Suprapubic skin (tissue), 4 donors: ENCODE measurements around the gene FOXD4. TPM values are rescaled to one million over a fixed set of nuclear protein-coding genes. Genes with fewer than 3 reads are reported as not detected.
"Not testable (repeated sequence)": the region's sequence is repeated elsewhere in the genome, so short reads cannot be mapped to it uniquely, and the experiment has no call there.

Source experiments
- DNase-seq, 2 donors: peaks; one replicate each; pipeline ENCODE4 v3.0.0-alpha.2; 2019; ENCODE audit warnings: low spot score in 2 of 2
- H3K27ac ChIP-seq: fragments of 200-600 bp; sonication (generic); one replicate; pipeline ENCODE4 v1.5.1; 2019
- H3K27me3 ChIP-seq: fragments of 200-600 bp; sonication (generic); one replicate; pipeline ENCODE4 v1.5.1; 2019
- H3K36me3 ChIP-seq: fragments of 200-600 bp; sonication (generic); one replicate; pipeline ENCODE4 v1.5.1; 2019
- H3K4me1 ChIP-seq: fragments of 200-600 bp; sonication (generic); one replicate; pipeline ENCODE4 v1.5.1; 2019
- H3K4me3 ChIP-seq: fragments of 200-600 bp; sonication (generic); one replicate; pipeline ENCODE4 v1.5.1; 2019; ENCODE audit warnings: mild to moderate bottlenecking
- H3K9me3 ChIP-seq: fragments of 200-600 bp; sonication (generic); one replicate; pipeline ENCODE4 v1.5.1; 2019
- WGBS: methylation state at CpG from one replicate; pipeline ENCODE4 v1.1.5; 2018; 5-methylcytosine and 5-hydroxymethylcytosine counted together
- total RNA-seq, 4 donors: library from RNA; depleted of rRNA; stranded (reverse); fragments of >200 nt; gene quantifications; one replicate each; pipeline ENCODE4 v1.1.0, GENCODE V29; 2016

The FOXD4 gene
- total RNA-seq, 4 donors from 2014 or later = not detected

DNA sequence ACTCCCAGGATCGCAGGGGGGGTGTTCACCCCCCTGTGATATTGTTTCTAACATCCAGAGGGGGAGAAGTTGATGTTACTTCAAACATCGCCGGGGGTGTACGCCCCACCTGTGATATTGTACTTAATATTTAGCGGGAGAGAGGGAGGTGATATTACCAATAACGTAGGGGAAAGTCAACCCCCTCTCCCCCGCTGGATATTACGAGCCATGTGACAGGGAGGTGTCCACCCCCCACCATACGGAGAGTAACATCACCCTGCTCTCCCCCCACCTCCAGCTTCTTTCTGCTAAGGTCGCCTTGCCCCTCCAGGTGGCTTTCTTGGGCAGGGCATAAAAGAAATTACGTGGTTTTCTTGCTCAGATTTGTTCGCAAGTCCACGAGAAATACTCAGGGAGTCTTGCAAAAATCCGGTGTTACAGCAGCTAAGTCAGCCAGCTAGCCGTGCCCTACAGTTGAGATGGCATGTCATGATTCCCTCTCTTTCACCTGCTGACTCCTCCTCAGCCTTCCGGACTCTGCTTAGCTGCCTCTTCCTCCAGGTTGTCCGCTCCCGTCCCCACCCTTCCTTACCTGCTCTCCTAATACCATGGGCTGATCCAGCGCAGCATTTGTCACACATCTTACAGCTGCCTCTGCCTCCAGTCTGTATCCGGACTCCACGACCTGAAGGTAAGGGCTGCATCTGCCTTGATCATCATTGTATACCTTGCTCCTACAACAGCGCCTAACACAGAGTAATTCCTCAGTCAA is 9.3 kb downstream of the FOXD4 start:
- WGBS = 18% methylated on average over 8 of the region's 22 CpGs
- peaks cover 68% of the 10 kb centered on the region for H3K27me3 ChIP-seq
- H3K4me1 ChIP-seq = peaks cover 12% of the 10 kb centered on the region
- DNase-seq, H3K27ac ChIP-seq, H3K36me3 ChIP-seq, H3K4me3 ChIP-seq, H3K9me3 ChIP-seq: not testable (repeated sequence)

DNA sequence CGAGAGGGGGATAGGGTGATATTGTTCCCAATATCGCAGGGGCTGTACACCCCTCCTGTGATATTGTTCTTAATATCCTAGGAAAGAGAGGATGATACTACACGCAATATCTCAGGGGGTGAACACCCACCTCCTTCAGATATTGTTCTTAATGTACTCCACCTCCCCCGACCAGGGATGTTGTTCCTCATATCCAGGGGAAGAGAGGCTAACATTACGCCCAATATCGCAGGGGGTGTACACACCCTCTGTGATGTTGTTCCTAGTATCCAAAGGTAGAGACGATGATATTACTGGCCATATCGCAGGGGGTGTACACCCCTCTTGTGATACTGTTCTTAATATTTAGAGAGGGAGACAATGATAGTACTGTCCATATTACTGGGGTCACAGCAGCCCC is 12.2 kb downstream of the FOXD4 start:
- peaks cover 48% of the 10 kb centered on the region for H3K27me3 ChIP-seq
- H3K4me3 ChIP-seq = not testable (repeated sequence)

DNA sequence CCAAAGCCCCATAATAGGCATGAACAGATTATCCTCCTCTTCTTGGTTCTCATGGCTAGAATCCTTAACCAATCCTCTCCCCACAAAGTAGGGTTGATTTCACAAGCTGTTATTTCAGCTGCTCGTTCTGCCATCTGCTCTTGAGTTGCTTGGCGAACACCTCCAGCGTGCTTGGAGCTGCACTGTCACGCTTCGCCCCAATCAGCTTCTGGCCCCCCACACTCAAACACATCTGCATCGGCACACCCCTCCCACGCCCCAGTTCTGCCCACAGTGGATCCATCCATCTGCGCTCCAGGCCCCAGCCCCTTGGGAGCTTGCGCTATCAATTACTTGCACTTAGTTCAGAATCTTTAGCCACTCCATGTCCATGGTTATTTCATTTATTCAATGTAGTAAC is 17.8 kb downstream of the FOXD4 start:
- not testable (repeated sequence) for H3K27ac ChIP-seq, H3K9me3 ChIP-seq, H3K4me3 ChIP-seq, H3K36me3 ChIP-seq, H3K27me3 ChIP-seq, DNase-seq, H3K4me1 ChIP-seq
- WGBS = no CpG with 5 or more reads among the region's 9 CpGs

More for the DNA sequence above, 12.2 kb downstream of the FOXD4 start:
- H3K9me3 ChIP-seq, DNase-seq, H3K27ac ChIP-seq, H3K4me1 ChIP-seq, H3K36me3 ChIP-seq: not testable (repeated sequence)
- WGBS = 95% methylated on average over 8 of the region's 8 CpGs

DNA sequence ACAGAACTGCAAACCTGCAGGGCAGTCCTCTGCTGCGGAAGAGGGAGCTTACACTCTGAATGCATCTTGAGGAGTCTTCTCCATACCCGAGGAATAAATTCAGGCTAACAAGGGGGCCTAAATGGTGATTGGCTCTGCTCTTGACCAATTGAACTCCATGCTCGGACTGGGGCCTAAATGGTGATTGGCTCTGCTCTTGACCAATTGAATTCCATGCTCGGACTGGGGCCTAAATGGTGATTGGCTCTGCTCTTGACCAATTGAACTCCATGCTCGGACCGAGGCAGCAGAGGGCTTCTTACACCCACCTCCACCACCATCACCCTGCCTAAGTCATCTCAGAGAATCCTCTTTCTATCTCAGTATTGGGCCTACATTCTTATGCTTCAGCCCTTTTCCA is 18.4 kb downstream of the FOXD4 start:
- DNase-seq, H3K4me1 ChIP-seq, H3K4me3 ChIP-seq, H3K9me3 ChIP-seq, H3K36me3 ChIP-seq, H3K27me3 ChIP-seq, H3K27ac ChIP-seq: not testable (repeated sequence)
- 84% methylated on average over 6 of the region's 6 CpGs for WGBS

DNA sequence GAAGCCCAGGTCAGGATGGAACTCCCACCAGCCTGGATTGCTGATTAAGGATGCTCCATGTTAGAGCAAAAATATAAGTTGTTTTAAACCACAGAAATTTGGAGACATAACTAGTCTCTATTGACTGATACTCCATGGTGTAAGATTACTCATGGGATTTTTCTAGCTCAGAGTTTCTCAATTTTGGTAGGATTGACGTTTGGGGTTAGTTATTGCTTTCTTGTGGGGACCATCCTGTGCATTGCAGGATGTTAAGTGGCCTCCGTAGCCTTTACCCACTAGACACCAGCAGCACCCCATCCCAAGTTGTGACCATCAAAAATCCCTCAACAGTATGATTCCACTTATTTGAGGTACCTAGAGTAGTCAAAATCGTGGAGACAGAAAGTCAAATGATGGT is 19.4 kb downstream of the FOXD4 start:
- not testable (repeated sequence) for DNase-seq, H3K27ac ChIP-seq, H3K4me3 ChIP-seq, H3K27me3 ChIP-seq, H3K9me3 ChIP-seq, H3K36me3 ChIP-seq, H3K4me1 ChIP-seq
- WGBS = no CpG with 5 or more reads among the region's 3 CpGs

DNA sequence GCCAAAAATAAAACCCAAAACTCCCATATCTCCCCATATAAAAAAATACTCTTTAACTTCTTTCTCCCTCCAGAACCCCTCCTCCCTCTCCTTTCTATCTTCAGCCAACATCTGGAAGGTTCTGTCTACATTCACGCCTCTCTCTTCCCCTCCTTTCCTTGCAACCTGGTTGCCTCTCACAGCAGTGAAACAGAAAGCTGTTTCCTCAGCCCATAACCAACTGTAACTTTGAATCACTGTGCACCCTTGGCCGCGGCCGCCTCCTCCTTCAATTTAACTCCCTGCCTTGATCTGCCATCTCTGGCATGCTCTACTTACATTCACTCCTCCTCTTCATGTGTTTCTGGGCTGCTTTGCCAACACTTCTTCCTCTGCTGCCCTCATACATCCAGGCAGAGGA is 23.2 kb downstream of the FOXD4 start:
- not testable (repeated sequence) for H3K27ac ChIP-seq, H3K4me3 ChIP-seq, H3K4me1 ChIP-seq, DNase-seq, H3K27me3 ChIP-seq, H3K36me3 ChIP-seq, H3K9me3 ChIP-seq
- WGBS = no CpG with 5 or more reads among the region's 4 CpGs

DNA sequence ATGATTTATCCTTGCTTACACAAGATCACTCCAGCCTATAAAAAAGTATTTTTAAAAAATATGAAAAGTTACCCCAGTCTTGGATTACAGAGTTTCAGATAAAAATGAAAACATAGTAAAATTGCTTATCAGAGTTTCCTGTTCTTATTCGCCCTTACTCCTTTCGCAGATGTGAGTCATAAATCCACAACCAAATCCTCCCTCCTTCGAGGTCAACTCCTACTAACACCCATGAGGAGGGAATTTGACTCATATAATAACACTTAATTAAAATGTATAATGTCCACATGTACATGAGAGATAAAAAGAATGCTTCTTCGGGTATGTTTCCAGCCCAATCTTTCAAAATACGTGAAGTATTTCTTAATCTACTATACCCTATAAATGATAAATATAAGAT is 23.9 kb downstream of the FOXD4 start:
- not testable (repeated sequence) for H3K4me1 ChIP-seq, H3K9me3 ChIP-seq, H3K4me3 ChIP-seq, DNase-seq, H3K36me3 ChIP-seq, H3K27me3 ChIP-seq, H3K27ac ChIP-seq
- 49% methylated on average over 3 of the region's 5 CpGs for WGBS

DNA sequence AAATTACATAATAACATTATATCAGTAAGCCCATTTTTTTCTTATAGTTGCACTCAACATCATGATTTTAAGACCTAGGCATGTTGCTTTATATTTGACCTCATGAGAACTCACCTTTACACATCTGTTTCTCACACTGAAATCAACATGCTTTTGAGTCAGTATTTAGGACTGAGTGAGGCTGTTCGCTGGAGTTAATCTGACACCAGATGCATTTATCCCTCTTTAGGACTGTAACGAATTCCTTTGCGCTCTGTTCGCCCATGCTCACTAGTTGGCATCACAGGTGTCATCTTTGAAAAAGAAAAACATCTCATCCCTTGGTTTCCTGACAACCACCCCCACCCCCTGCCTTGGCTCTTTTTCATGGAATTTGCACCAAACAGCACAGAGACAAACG is 24.3 kb downstream of the FOXD4 start:
- H3K9me3 ChIP-seq, H3K36me3 ChIP-seq, H3K27ac ChIP-seq, H3K27me3 ChIP-seq, H3K4me3 ChIP-seq, H3K4me1 ChIP-seq, DNase-seq: not testable (repeated sequence)
- WGBS = no CpG with 5 or more reads among the region's 5 CpGs

DNA sequence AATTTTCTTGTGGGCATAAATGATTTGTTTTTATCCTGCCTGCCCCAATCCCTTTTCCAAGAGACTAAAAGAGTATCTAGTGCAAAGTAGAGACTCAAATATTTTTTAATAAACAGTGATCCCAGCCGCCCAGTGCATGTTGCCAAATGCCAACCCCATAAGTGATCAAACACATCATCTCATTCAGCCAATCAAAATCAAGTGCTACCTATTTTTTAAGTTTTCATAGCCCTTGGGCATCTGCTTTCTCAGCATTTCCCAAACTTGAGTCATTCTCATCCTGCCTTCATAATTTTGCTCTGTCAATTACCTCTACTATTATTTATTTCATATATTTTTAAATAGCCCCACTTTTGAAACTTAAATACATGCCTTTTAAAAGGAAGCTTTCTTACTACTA is 27.4 kb downstream of the FOXD4 start:
- not testable (repeated sequence) for H3K36me3 ChIP-seq, H3K9me3 ChIP-seq, H3K4me1 ChIP-seq, DNase-seq, H3K27me3 ChIP-seq, H3K27ac ChIP-seq, H3K4me3 ChIP-seq
- 33% methylated on average over 1 of the region's 1 CpG for WGBS

DNA sequence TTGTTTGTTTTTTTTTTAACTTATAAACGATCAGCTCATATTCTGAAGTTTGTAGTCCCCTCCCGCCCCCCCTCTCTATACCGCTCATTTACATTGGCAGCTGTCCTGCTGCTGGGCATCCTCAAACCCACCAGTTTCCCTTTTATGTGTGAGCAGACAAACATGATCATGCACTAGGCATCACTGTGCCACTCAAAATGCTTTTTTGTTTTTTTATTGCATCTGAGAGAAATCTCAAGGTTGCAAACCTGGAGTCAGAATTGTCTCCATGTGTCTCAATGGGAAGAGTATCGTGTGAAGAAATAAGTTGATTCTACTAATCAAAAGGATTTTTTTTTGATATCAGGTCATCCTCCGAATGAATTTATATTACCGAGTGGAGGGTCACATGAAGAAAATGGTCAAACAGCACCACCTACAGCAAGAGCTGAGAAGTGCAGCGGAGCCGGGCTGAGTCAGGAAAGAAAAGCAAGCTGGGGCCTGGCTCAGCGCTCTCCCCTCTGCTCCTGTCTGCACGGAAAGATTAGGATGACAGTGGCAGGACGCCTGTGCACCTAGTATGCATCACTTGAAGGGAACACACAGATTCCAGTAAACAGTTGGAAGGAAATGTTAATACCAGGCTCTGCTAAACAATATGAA is 29.7 kb downstream of the FOXD4 start:
- H3K27me3 ChIP-seq, H3K36me3 ChIP-seq, H3K4me3 ChIP-seq, H3K9me3 ChIP-seq, H3K27ac ChIP-seq, DNase-seq, H3K4me1 ChIP-seq: not testable (repeated sequence)
- WGBS = 17% methylated on average over 2 of the region's 11 CpGs

DNA sequence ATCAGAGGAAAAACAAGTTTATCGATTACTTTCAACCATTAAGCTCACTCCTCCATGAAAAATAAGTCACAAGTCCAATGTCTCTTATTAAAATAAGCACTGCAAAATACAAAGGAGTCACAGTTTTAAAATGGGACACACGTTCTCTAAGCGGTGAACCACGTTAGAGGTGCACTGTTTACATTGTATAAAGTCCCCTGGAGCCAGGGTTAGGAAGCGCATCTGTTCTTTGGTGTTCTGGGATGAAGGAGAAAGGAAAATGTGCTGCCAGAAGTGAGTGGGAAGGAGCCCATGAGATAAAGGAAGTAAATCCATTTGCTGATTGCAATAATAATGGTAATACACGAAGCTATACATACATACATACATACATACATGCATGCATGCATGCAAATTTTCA is 30.4 kb downstream of the FOXD4 start:
- WGBS = 53% methylated on average over 5 of the region's 6 CpGs
- not testable (repeated sequence) for H3K9me3 ChIP-seq, H3K27me3 ChIP-seq, H3K27ac ChIP-seq, DNase-seq, H3K4me1 ChIP-seq, H3K36me3 ChIP-seq, H3K4me3 ChIP-seq

DNA sequence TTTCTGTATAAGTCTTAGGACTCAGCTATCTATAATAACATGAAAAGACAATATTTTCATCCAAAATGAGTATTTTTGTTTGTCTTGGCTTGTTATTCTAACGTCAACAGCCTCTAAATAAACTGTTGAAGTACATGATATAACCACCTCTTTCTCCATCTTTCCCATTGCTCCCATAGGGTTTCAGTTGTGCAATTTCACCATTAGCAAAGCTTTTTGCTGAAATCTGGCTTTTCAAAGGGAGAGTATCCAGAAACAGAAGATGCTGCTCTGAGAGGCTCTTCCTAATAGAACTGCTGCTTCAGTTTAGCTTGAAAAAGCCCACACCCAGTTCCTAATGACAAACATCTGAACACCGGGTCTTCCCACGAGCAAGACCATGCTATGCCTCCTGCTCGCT is 31.1 kb downstream of the FOXD4 start:
- H3K27ac ChIP-seq, H3K9me3 ChIP-seq, H3K4me1 ChIP-seq, H3K4me3 ChIP-seq, H3K27me3 ChIP-seq, H3K36me3 ChIP-seq, DNase-seq: not testable (repeated sequence)
- no CpG with 5 or more reads among the region's 4 CpGs for WGBS

DNA sequence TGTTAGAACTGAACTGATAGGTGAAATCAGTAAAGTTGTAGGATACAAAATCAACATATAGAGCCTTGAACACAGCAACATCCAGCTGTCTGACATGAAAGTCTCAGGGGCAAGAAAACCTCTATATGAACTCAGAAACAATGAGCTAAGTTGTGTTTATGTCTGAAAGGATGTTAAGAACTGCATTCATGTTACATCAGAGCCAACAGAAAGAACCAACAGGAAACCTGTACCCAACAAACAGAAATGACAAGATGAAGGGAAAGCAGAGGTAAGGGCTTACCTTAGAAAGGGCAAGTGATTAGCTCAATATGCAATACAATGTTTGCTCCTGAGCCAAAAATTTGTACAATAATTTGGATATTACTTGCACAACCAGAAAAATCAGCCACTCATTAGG is 31.5 kb downstream of the FOXD4 start:
- H3K4me1 ChIP-seq, H3K27me3 ChIP-seq, H3K9me3 ChIP-seq, H3K27ac ChIP-seq, DNase-seq, H3K4me3 ChIP-seq, H3K36me3 ChIP-seq: not testable (repeated sequence)

DNA sequence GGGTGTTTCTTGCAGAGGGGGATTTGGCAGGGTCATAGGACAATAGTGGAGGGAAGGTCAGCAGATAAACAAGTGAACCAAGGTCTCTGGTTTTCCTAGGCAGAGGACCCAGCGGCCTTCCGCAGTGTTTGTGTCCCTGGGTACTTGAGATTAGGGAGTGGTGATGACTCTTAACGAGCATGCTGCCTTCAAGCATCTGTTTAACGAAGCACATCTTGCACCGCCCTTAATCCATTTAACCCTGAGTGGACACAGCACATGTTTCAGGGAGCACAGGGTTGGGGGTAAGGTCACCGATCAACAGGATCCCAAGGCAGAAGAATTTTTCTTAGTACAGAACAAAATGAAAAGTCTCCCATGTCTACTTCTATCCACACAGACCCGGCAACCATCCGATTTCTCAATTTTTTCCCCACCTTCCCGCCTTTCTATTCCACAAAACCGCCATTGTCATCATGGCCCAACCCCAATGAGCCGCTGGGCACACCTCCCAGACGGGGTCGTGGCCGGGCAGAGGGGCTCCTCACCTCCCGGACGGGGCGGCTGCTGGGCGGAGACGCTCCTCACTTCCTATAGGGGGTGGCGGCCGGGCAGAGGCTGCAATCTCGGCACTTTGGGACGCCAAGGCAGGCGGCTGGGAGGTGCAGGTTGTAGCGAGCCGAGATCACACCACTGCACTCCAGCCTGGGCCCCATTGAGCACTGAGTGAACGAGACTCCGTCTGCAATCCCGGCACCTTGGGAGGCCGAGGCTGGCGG is 35.1 kb downstream of the FOXD4 start:
- WGBS = no CpG with 5 or more reads among the region's 31 CpGs

More for the DNA sequence above, 35.1 kb downstream of the FOXD4 start:
- H3K27ac ChIP-seq, H3K4me1 ChIP-seq, H3K4me3 ChIP-seq, H3K9me3 ChIP-seq, H3K36me3 ChIP-seq, DNase-seq, H3K27me3 ChIP-seq: not testable (repeated sequence)
